HCT116 (cell line): ENCODE data around the gene SLC26A3. TPM values are rescaled to one million over a fixed set of nuclear protein-coding genes. Genes with fewer than 3 reads are reported as not detected.

ENCODE experiments used
- ATAC-seq: fragments of 200-7000 bp; cut with Tn5 transposase; 2 replicates; pipeline ENCODE4 v1.9.1; 2020; ENCODE audit warnings: mild to moderate bottlenecking, moderate library complexity
- BruUV-seq: library from RNA; stranded (reverse); fragments of 400-500 nt; replicated peaks from 2 replicates; lab custom pipeline; 2021; lab: Mats Ljungman, UMichigan
- CTCF ChIA-PET: fragments of 300-600 bp; sonication (Branson Sonifier 250); formaldehyde crosslinking; loops from one replicate; lab custom pipeline; 2021; ENCODE audit warnings: antibody characterized with exemption; lab: Charles Lee
- POLR2A ChIA-PET: fragments of 300-600, 350-600 bp; sonication (Branson Sonifier 250); formaldehyde crosslinking; loops from one replicate; lab custom pipeline; 2021; ENCODE audit warnings: antibody characterized with exemption; lab: Charles Lee
- RAD21 ChIA-PET, 2 experiments: fragments of 300-600 bp; sonication (Branson Sonifier 250); formaldehyde crosslinking; loops; one replicate each; lab custom pipeline; 2023; ENCODE audit warnings: low total read pairs in 2 of 2; ENCODE audit not compliant: uncharacterized antibody in 2 of 2, unreplicated experiment in 2 of 2, low non-redundant PET in 1 of 2; lab: Charles Lee
- DNase-seq: peaks from one replicate; pipeline ENCODE4 v3.0.0-alpha.2; 2010; ENCODE audit warnings: low read depth, low spot score
- H2AFZ ChIP-seq: fragments of 200-600 bp; shearing (Covaris generic), sonication (generic); 2 replicates; pipeline ENCODE4 v1.6.1; 2017; ENCODE audit warnings: low read depth, mixed run types, mixed read lengths, antibody characterized with exemption, low read length; ENCODE audit not compliant: poor library complexity, severe bottlenecking
- H3K27ac ChIP-seq: 2 replicates; pipeline ENCODE4 v1.5.1; 2012; ENCODE audit warnings: low read depth, low read length
- H3K27me3 ChIP-seq: fragments of 200-600 bp; sonication (generic); 2 replicates; pipeline ENCODE4 v1.6.1; 2016; ENCODE audit warnings: mixed run types, low read length, mixed read lengths; ENCODE audit not compliant: insufficient read depth
- H3K36me3 ChIP-seq, 2 experiments: fragments of 200-500 bp in 1 of 2; fragments of 200-600 bp in 1 of 2; sonication (Bioruptor generic) in 1 of 2; sonication (generic) in 1 of 2; 2 replicates each; pipeline versions ENCODE4 v1.5.1 to v1.6.1; 2014 to 2016; ENCODE audit warnings: low read length in 2 of 2, inconsistent platforms in 1 of 2, mixed read lengths in 1 of 2, mixed run types in 1 of 2; ENCODE audit not compliant: insufficient read depth in 2 of 2, control insufficient read depth in 1 of 2
- H3K4me1 ChIP-seq, 2 experiments: fragments of 200-600 bp in 1 of 2; sonication (generic) in 1 of 2; 2 replicates each; pipeline versions ENCODE4 v1.5.1 to v1.6.1; 2012 to 2017; ENCODE audit warnings: low read length in 2 of 2, inconsistent platforms in 1 of 2, mild to moderate bottlenecking in 1 of 2, mixed read lengths in 1 of 2, mixed run types in 1 of 2, moderate library complexity in 1 of 2; ENCODE audit not compliant: insufficient read depth in 2 of 2, control insufficient read depth in 1 of 2
- H3K4me2 ChIP-seq: fragments of 200-600 bp; sonication (generic); 2 replicates; pipeline ENCODE4 v1.6.1; 2017; ENCODE audit warnings: mixed run types, low read length, mixed read lengths
- H3K4me3 ChIP-seq, 2 experiments: fragments of 200-600 bp in 1 of 2; sonication (generic) in 1 of 2; replicated peaks in 1 of 2; 2 replicates each; pipeline ENCODE4 v1.5.1; 2011 to 2016; ENCODE audit warnings: low read length in 2 of 2, control low read depth in 1 of 2, low read depth in 1 of 2, mild to moderate bottlenecking in 1 of 2, mixed read lengths in 1 of 2, mixed run types in 1 of 2
- H3K79me2 ChIP-seq: fragments of 200-600 bp; sonication (generic); 2 replicates; pipeline ENCODE4 v1.6.1; 2017; ENCODE audit warnings: mild to moderate bottlenecking, mixed run types, low read length, moderate library complexity, mixed read lengths; ENCODE audit not compliant: insufficient read depth
- H3K9ac ChIP-seq: fragments of 200-600 bp; sonication (generic); 2 replicates; pipeline ENCODE4 v1.6.1; 2016; ENCODE audit warnings: low read length, mixed read lengths
- H3K9me2 ChIP-seq: fragments of 200-600 bp; sonication (generic), shearing (Covaris generic); 2 replicates; pipeline ENCODE4 v1.6.1; 2017; ENCODE audit warnings: mixed run types, mild to moderate bottlenecking, moderate library complexity; ENCODE audit not compliant: insufficient read depth
- H3K9me3 ChIP-seq, 2 experiments: fragments of 200-500 bp in 1 of 2; fragments of 200-600 bp in 1 of 2; sonication (Bioruptor generic) in 1 of 2; sonication (generic) in 1 of 2; 2 replicates each; pipeline ENCODE4 v1.6.1; 2014 to 2017; ENCODE audit warnings: low read length in 2 of 2, mixed read lengths in 2 of 2, inconsistent platforms in 1 of 2, low read depth in 1 of 2, mild to moderate bottlenecking in 1 of 2, mixed run types in 1 of 2, moderate library complexity in 1 of 2; ENCODE audit not compliant: control insufficient read depth in 1 of 2, insufficient read depth in 1 of 2
- H4K20me1 ChIP-seq: fragments of 200-600 bp; sonication (generic), shearing (Covaris generic); 2 replicates; pipeline ENCODE4 v1.6.1; 2017; ENCODE audit warnings: mixed run types, mild to moderate bottlenecking, moderate library complexity; ENCODE audit not compliant: insufficient read depth
- ELF1 ChIP-seq: IDR thresholded peaks from 2 replicates; pipeline ENCODE4 v1.6.1; 2012; ENCODE audit warnings: low read depth, borderline replicate concordance
- FOSL1 ChIP-seq: IDR thresholded peaks from 2 replicates; pipeline ENCODE4 v1.6.1; 2012; ENCODE audit warnings: low read depth
- JUND ChIP-seq: IDR thresholded peaks from 2 replicates; pipeline ENCODE4 v1.6.1; 2012
- MAX ChIP-seq: IDR thresholded peaks from 2 replicates; pipeline ENCODE4 v1.6.1; 2012
- POLR2AphosphoS5 ChIP-seq: IDR thresholded peaks from 2 replicates; pipeline ENCODE4 v1.6.1; 2011; ENCODE audit warnings: mild to moderate bottlenecking, low read depth, low read length, moderate library complexity
- RAD21 ChIP-seq: IDR thresholded peaks from 2 replicates; pipeline ENCODE4 v1.6.1; 2012; ENCODE audit warnings: low read depth, mild to moderate bottlenecking
- SIN3A ChIP-seq: IDR thresholded peaks from 2 replicates; pipeline ENCODE4 v1.6.1; 2012; ENCODE audit warnings: low read depth
- ZBTB33 ChIP-seq: IDR thresholded peaks from 2 replicates; pipeline ENCODE4 v1.6.1; 2011; ENCODE audit warnings: mild to moderate bottlenecking, low read length, moderate library complexity; ENCODE audit not compliant: insufficient replicate concordance; ENCODE audit errors: extremely low read depth
- ZFX ChIP-seq: fragments of 450-650 bp; IDR thresholded peaks from 2 replicates; pipeline ENCODE4 v1.6.1; 2017
- intact Hi-C: fragments of 100-400 bp; cut with micrococcal nuclease; formaldehyde crosslinking; loops from 2 replicates; pipeline ENCODE4 v1.10.0; 2022
- total RNA-seq: library from RNA; stranded (reverse); gene quantifications from one replicate; pipeline ENCODE4 v1.2.1, GENCODE V29; 2021; ENCODE audit not compliant: unreplicated experiment
- TF ChIP-seq, protein P1 (sequence below), 3 experiments: fragments of 200-600 bp in 1 of 3; sonication (generic) in 1 of 3; IDR thresholded peaks in 2 of 3; conservative IDR thresholded peaks in 1 of 3; 2 replicates each; pipeline ENCODE4 v1.5.1; 2012 to 2017; ENCODE audit warnings: low read depth in 2 of 3, low read length in 2 of 3, antibody characterized with exemption in 1 of 3, borderline replicate concordance in 1 of 3, control low read depth in 1 of 3, mild to moderate bottlenecking in 1 of 3, mixed read lengths in 1 of 3, mixed run types in 1 of 3, moderate library complexity in 1 of 3; ENCODE audit not compliant: insufficient read depth in 1 of 3

The SLC26A3 gene
- total RNA-seq, 1 experiment from 2014 or later: 0.54 TPM

- ATAC-seq: no peak
- CTCF ChIA-PET: no interaction called here
- H3K79me2 ChIP-seq: no peaks in the 10 kb centered on the region
- TF ChIP-seq MAX (no peak), ZFX (no peak), JUND (no peak), SIN3A (no peak), FOSL1 (no peak), POLR2AphosphoS5 (no peak), ZBTB33 (no peak), ELF1 (no peak), RAD21 (no peak)
- TF ChIP-seq, protein P1, sequence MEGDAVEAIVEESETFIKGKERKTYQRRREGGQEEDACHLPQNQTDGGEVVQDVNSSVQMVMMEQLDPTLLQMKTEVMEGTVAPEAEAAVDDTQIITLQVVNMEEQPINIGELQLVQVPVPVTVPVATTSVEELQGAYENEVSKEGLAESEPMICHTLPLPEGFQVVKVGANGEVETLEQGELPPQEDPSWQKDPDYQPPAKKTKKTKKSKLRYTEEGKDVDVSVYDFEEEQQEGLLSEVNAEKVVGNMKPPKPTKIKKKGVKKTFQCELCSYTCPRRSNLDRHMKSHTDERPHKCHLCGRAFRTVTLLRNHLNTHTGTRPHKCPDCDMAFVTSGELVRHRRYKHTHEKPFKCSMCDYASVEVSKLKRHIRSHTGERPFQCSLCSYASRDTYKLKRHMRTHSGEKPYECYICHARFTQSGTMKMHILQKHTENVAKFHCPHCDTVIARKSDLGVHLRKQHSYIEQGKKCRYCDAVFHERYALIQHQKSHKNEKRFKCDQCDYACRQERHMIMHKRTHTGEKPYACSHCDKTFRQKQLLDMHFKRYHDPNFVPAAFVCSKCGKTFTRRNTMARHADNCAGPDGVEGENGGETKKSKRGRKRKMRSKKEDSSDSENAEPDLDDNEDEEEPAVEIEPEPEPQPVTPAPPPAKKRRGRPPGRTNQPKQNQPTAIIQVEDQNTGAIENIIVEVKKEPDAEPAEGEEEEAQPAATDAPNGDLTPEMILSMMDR (IDR thresholded peaks at IDR 0.05 in 2 of 3, conservative IDR thresholded peaks at IDR 0.05 in 1 of 3; ENCODE audit: borderline replicate concordance in 1 of 3, insufficient read depth in 1 of 3, low read depth in 2 of 3, low read length in 2 of 3): no peak
- H3K9ac ChIP-seq: no peak overlapping the region
- no peaks in the 10 kb centered on the region for H3K9me3 ChIP-seq
- H3K27ac ChIP-seq: no peak overlapping the region
- no peak overlapping the region for H3K4me2 ChIP-seq
- no peaks in the 10 kb centered on the region for H4K20me1 ChIP-seq
- RAD21 ChIA-PET: no interaction called here
- no peaks in the 10 kb centered on the region for H3K9me2 ChIP-seq
- POLR2A ChIA-PET: interaction anchor here (0.9 kb wide), 1 partner anchor 19 kb away, joined by 3 read pairs; no protein-coding TSS in a partner anchor
- no TSS peak for BruUV-seq
- no peaks in the 10 kb centered on the region for H3K36me3 ChIP-seq
- H2AFZ ChIP-seq: no peak overlapping the region
- no peak overlapping the region for H3K4me3 ChIP-seq
- no peak for DNase-seq
- no peaks in the 10 kb centered on the region for H3K27me3 ChIP-seq
- intact Hi-C loops: no loop called here
- no peaks in the 10 kb centered on the region for H3K4me1 ChIP-seq
Measured at GRCh38 chr7:107826451-107826850, 23.4 kb upstream of the SLC26A3 start.
